IMR-90 (cell line): ENCODE data around the gene TOE1. TPM values are rescaled to one million over a fixed set of nuclear protein-coding genes. Genes with fewer than 3 reads are reported as not detected.

Experiments
- ATAC-seq: fragments of 200-7000 bp; cut with Tn5 transposase; 2 replicates; pipeline ENCODE4 v1.9.1; 2020; ENCODE audit warnings: low read depth, mild to moderate bottlenecking, moderate library complexity
- BruUV-seq: library from RNA; stranded (reverse); fragments of 400-500 nt; replicated peaks from 2 replicates; lab custom pipeline; 2021; lab: Mats Ljungman, UMichigan
- CTCF ChIA-PET: fragments of 300-600 bp; formaldehyde crosslinking; extraction: SDS; loops from one replicate; lab custom pipeline; 2021; ENCODE audit warnings: antibody characterized with exemption; lab: Yijun Ruan, JAX
- POLR2A ChIA-PET: fragments of 300-600 bp; sonication (Branson Sonifier 250); formaldehyde crosslinking; loops from one replicate; lab custom pipeline; 2022; ENCODE audit warnings: antibody characterized with exemption; ENCODE audit not compliant: unreplicated experiment; lab: Charles Lee
- DNase-seq: peaks from one replicate; pipeline ENCODE4 v3.0.0; 2013
- H2AFZ ChIP-seq: replicated peaks from 2 replicates; pipeline ENCODE3; 2013; ENCODE audit warnings: low read length, mild to moderate bottlenecking; ENCODE audit not compliant: poor library complexity
- H2AK5ac ChIP-seq: 2 replicates; pipeline ENCODE4 v1.6.1; 2013; ENCODE audit warnings: low read depth, low read length, inconsistent platforms
- H2AK9ac ChIP-seq: replicated peaks from 2 replicates; pipeline ENCODE3; 2013; ENCODE audit warnings: mild to moderate bottlenecking, low read depth, low read length, moderate library complexity; ENCODE audit not compliant: poor library complexity
- H2BK120ac ChIP-seq: 2 replicates; pipeline ENCODE4 v1.6.1; 2013; ENCODE audit warnings: low read depth, low read length, inconsistent platforms
- H2BK15ac ChIP-seq: 3 replicates; pipeline ENCODE4 v1.6.1; 2013; ENCODE audit warnings: low read depth, low read length, inconsistent platforms
- H2BK20ac ChIP-seq: 2 replicates; pipeline ENCODE4 v1.6.1; 2013; ENCODE audit warnings: low read depth, mild to moderate bottlenecking, inconsistent platforms, low read length, moderate library complexity
- H2BK5ac ChIP-seq: 2 replicates; pipeline ENCODE4 v1.6.1; 2013; ENCODE audit warnings: mild to moderate bottlenecking, low read depth, low read length, inconsistent platforms; ENCODE audit not compliant: poor library complexity, severe bottlenecking
- H3K14ac ChIP-seq: replicated peaks from 2 replicates; pipeline ENCODE4 v1.6.1; 2013; ENCODE audit warnings: low read depth, low read length, inconsistent platforms
- H3K18ac ChIP-seq: 2 replicates; pipeline ENCODE4 v1.6.1; 2013; ENCODE audit warnings: low read depth, low read length, control low read depth
- H3K23ac ChIP-seq: 2 replicates; pipeline ENCODE4 v1.6.1; 2013; ENCODE audit warnings: low read depth, low read length, inconsistent platforms
- H3K27ac ChIP-seq: 2 replicates; pipeline ENCODE4 v1.5.1; 2013; ENCODE audit warnings: mild to moderate bottlenecking, control low read depth, low read length; ENCODE audit not compliant: insufficient read depth
- H3K27me3 ChIP-seq: 2 replicates; pipeline ENCODE4 v1.6.1; 2013; ENCODE audit warnings: low read length; ENCODE audit not compliant: control insufficient read depth, insufficient read depth
- H3K36me3 ChIP-seq: 2 replicates; pipeline ENCODE4 v1.6.1; 2013; ENCODE audit warnings: low read length, mixed read lengths; ENCODE audit not compliant: control insufficient read depth, insufficient read depth
- H3K4ac ChIP-seq: 2 replicates; pipeline ENCODE4 v1.6.1; 2013; ENCODE audit warnings: low read depth, low read length, inconsistent platforms
- H3K4me1 ChIP-seq: 2 replicates; pipeline ENCODE4 v1.6.1; 2013; ENCODE audit warnings: low read length, mixed read lengths; ENCODE audit not compliant: control insufficient read depth, insufficient read depth
- H3K4me2 ChIP-seq: 2 replicates; pipeline ENCODE4 v1.6.1; 2013; ENCODE audit warnings: low read depth, mild to moderate bottlenecking, control low read depth, low read length, moderate library complexity
- H3K4me3 ChIP-seq: 2 replicates; pipeline ENCODE4 v1.5.1; 2013; ENCODE audit warnings: low read depth, mild to moderate bottlenecking, control low read depth, low read length, moderate library complexity; ENCODE audit not compliant: insufficient read depth
- H3K56ac ChIP-seq: 2 replicates; pipeline ENCODE4 v1.6.1; 2013; ENCODE audit warnings: low read length, inconsistent platforms; ENCODE audit not compliant: insufficient read depth; ENCODE audit errors: extremely low read depth
- H3K79me1 ChIP-seq, 2 experiments: 2 replicates each; pipeline ENCODE4 v1.6.1; 2013; ENCODE audit warnings: low read length in 2 of 2, inconsistent platforms in 1 of 2, low read depth in 1 of 2
- H3K9ac ChIP-seq: 2 replicates; pipeline ENCODE4 v1.6.1; 2013; ENCODE audit warnings: low read depth, low read length, control low read depth
- H3K9me1 ChIP-seq: 2 replicates; pipeline ENCODE4 v1.6.1; 2013; ENCODE audit warnings: low read length, inconsistent platforms; ENCODE audit not compliant: insufficient read depth
- H3K9me3 ChIP-seq: 2 replicates; pipeline ENCODE4 v1.6.1; 2013; ENCODE audit warnings: low read length; ENCODE audit not compliant: control insufficient read depth, insufficient read depth
- H4K20me1 ChIP-seq: 2 replicates; pipeline ENCODE4 v1.6.1; 2013; ENCODE audit warnings: low read length, inconsistent platforms; ENCODE audit not compliant: insufficient read depth
- H4K5ac ChIP-seq: 2 replicates; pipeline ENCODE4 v1.6.1; 2013; ENCODE audit warnings: mild to moderate bottlenecking, low read depth, low read length, control low read depth
- H4K8ac ChIP-seq, 2 experiments: 2 replicates each; pipeline ENCODE4 v1.6.1; 2013; ENCODE audit warnings: low read depth in 2 of 2, low read length in 2 of 2, control low read depth in 1 of 2, inconsistent platforms in 1 of 2
- H4K91ac ChIP-seq: 2 replicates; pipeline ENCODE4 v1.6.1; 2013; ENCODE audit warnings: low read depth, low read length, inconsistent platforms; ENCODE audit not compliant: insufficient read depth
- CEBPB ChIP-seq: IDR thresholded peaks from 2 replicates; pipeline ENCODE4 v1.6.1; 2012; ENCODE audit warnings: low read depth, low read length, improper control_type of control experiment
- FOS ChIP-seq: fragments of 150-350 bp; IDR thresholded peaks from 2 replicates; pipeline ENCODE4 v1.6.1; 2016; ENCODE audit warnings: low read depth, low read length
- MAZ ChIP-seq: IDR thresholded peaks from 2 replicates; pipeline ENCODE4 v1.6.1; 2012; ENCODE audit warnings: low read depth, mild to moderate bottlenecking, low read length, improper control_type of control experiment, moderate library complexity, borderline replicate concordance
- NFE2L2 ChIP-seq: fragments of 150-350 bp; IDR thresholded peaks from 2 replicates; pipeline ENCODE4 v1.6.1; 2016; ENCODE audit warnings: low read depth, mild to moderate bottlenecking, low read length
- RCOR1 ChIP-seq: IDR thresholded peaks from 2 replicates; pipeline ENCODE4 v1.6.1; 2012; ENCODE audit warnings: mild to moderate bottlenecking, low read length, improper control_type of control experiment; ENCODE audit not compliant: insufficient replicate concordance
- WGBS, 2 experiments: methylation state at CpG; one replicate each; pipeline versions ENCODE4 v1.1.5 to v1.1.7; 2013; ENCODE audit warnings: missing lambda C conversion rate in 2 of 2; ENCODE audit not compliant: insufficient read length in 1 of 2; ENCODE audit errors: extremely low coverage in 2 of 2; 5-methylcytosine and 5-hydroxymethylcytosine counted together
- dilution Hi-C: fragments of 300-500 bp; cut with HindIII; formaldehyde crosslinking; loops from one replicate; pipeline ENCODE4 v1.14.3; 2018; ENCODE audit warnings: low sequenced_read_pairs; ENCODE audit not compliant: unreplicated experiment
- in situ Hi-C: fragments of 300-500 bp; cut with MboI; formaldehyde crosslinking; loops from 3 replicates; pipeline ENCODE4 v1.14.3; 2019; ENCODE audit warnings: low sequenced_read_pairs, inconsistent platforms, mixed read lengths
- intact Hi-C: fragments of 100-400 bp; cut with micrococcal nuclease; formaldehyde crosslinking; loops from 2 replicates; pipeline ENCODE4 v1.10.0; 2022
- polyA plus RNA-seq, 3 experiments: library from polyadenylated mRNA; depleted of rRNA; stranded (reverse); fragments of >200 nt; gene quantifications; 2 replicates each; pipeline ENCODE4 v1.2.3, GENCODE V29; 2012; ENCODE audit warnings: low replicate concordance in 1 of 3
- total RNA-seq: library from RNA; depleted of rRNA; stranded (reverse); fragments of >200 nt; gene quantifications from 2 replicates; pipeline ENCODE4 v1.2.3, GENCODE V29; 2012

TOE1 gene
- total and polyA plus RNA-seq, 2 of the 4 experiments (the other 2 are of a cell fraction): 15.5 to 18.6 TPM

DNA sequence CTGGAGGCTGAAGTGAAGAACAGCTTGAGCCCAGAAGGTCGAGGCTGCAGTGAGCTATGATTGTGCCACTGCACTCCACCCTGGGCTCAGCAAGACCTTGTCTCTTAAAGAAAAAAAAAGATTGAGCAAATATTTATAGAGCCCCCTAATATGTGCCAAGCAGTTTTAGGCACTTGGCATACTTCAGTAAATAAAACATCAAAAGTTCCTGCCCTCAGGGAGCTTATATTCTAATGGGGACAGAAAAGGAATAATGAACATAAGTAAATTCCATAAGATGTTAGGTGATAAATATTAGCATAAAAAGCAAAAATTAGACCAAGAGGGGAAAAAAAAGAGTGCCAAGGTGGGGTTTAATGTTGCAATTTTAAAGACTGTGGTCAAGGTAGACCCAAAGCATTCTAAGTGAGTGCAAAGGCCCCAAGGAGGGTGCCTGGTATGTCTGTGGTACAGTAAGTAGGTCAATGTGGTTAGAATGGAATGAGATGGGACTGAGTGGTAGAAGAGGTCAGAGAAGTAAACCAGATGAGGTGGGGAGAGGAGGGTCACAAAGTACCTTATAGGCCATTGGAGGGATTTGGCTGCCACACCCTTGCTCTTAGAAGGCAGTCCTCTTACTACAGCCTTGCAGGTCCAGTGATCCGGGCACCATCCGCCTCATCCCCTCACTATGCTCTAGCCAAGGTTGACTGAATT, 2.2 kb upstream of the TOE1 start:
- H3K27me3 ChIP-seq: no peaks in the 10 kb centered on the region
- POLR2A ChIA-PET: no interaction called here
- H4K91ac ChIP-seq: no peak overlapping the region
- no peak overlapping the region for H3K4ac ChIP-seq
- H3K9ac ChIP-seq: no peak overlapping the region
- H2BK120ac ChIP-seq: no peak overlapping the region
- H3K9me1 ChIP-seq: peaks cover 14% of the 10 kb centered on the region
- TF ChIP-seq NFE2L2: no peak
- TF ChIP-seq MAZ: no peak
- no peak for TF ChIP-seq RCOR1
- TF ChIP-seq FOS: no peak
- no peak for TF ChIP-seq CEBPB
- DNase-seq: no peak
- no peak overlapping the region for H3K14ac ChIP-seq
- no peak overlapping the region for H3K4me3 ChIP-seq
- no peak overlapping the region for H3K4me2 ChIP-seq
- H2AFZ ChIP-seq: no peak overlapping the region
- peaks cover 16% of the 10 kb centered on the region for H3K36me3 ChIP-seq
- CTCF ChIA-PET: interaction anchor here (0.6 kb wide), 1 partner anchor 38 kb away, joined by 3 read pairs; no protein-coding TSS in a partner anchor
- no peak overlapping the region for H2AK5ac ChIP-seq
- H4K8ac ChIP-seq: no peak overlapping the region
- H2AK9ac ChIP-seq: no peak overlapping the region
- no peaks in the 10 kb centered on the region; the same call in 1 of the 2 replicates for H4K20me1 ChIP-seq
- no peaks in the 10 kb centered on the region for H3K9me3 ChIP-seq
- in situ Hi-C loops (no loop called here), dilution Hi-C loops (no loop called here), intact Hi-C loops (no loop called here)
- WGBS, 2 experiments: no CpG with 5 or more reads among the region's 3 CpGs
- no peak overlapping the region; the same call in 1 of the 2 replicates for H3K23ac ChIP-seq
- H3K79me1 ChIP-seq: peaks cover 21 to 39% of the 10 kb centered on the region in 2 experiments
- no peak overlapping the region for H2BK20ac ChIP-seq
- H2BK5ac ChIP-seq: no peak overlapping the region
- no peak overlapping the region for H4K5ac ChIP-seq
- ATAC-seq: no peak
- H3K4me1 ChIP-seq: peaks cover 10% of the 10 kb centered on the region; the same call in 1 of the 2 replicates
- no peak overlapping the region for H3K18ac ChIP-seq
- no peak overlapping the region for H3K27ac ChIP-seq
- BruUV-seq: no TSS peak
- no peak overlapping the region for H3K56ac ChIP-seq
- no peak overlapping the region for H2BK15ac ChIP-seq
